GM23338 (cell line): ENCODE data around the gene MTFR1L.

Source experiments
- CREB1 ChIP-seq: fragments of 250-450 bp; sonication (Bioruptor Pico); IDR thresholded peaks from 2 replicates; pipeline ENCODE4 v1.5.0; 2020; ENCODE audit warnings: low read depth, mild to moderate bottlenecking, moderate library complexity
- CTCF ChIP-seq, 2 experiments: fragments of 200-600 bp in 1 of 2; sonication (generic) in 1 of 2; conservative IDR thresholded peaks; 2 replicates each; pipeline versions ENCODE4 v1.5.1 to v1.6.1; 2016 to 2017; ENCODE audit warnings: antibody characterized with exemption in 2 of 2, low read depth in 2 of 2, mild to moderate bottlenecking in 2 of 2, moderate library complexity in 1 of 2
- EZH2 ChIP-seq: fragments of 200-600 bp; sonication (generic); IDR thresholded peaks from one replicate; pipeline ENCODE4 v1.8.0; 2017; ENCODE audit warnings: antibody characterized with exemption, mild to moderate bottlenecking, low read depth; ENCODE audit not compliant: unreplicated experiment
- EZH2phosphoT487 ChIP-seq: fragments of 200-600 bp; sonication (generic); IDR thresholded peaks from one replicate; pipeline ENCODE4 v1.8.1; 2018; ENCODE audit warnings: antibody characterized with exemption; ENCODE audit not compliant: unreplicated experiment
- JUNB ChIP-seq: IDR thresholded peaks from one replicate; pipeline ENCODE4 v1.6.1; 2016; ENCODE audit warnings: antibody characterized with exemption; ENCODE audit not compliant: unreplicated experiment
- NANOG ChIP-seq: IDR thresholded peaks from 2 replicates; pipeline ENCODE4 v1.6.1; 2016; ENCODE audit warnings: antibody characterized with exemption, borderline replicate concordance
- POLR2AphosphoS5 ChIP-seq: IDR thresholded peaks from 2 replicates; pipeline ENCODE4 v1.6.1; 2016; ENCODE audit warnings: antibody characterized with exemption, low read depth
- REST ChIP-seq: IDR thresholded peaks from one replicate; pipeline ENCODE4 v1.6.1; 2018; ENCODE audit warnings: antibody characterized with exemption; ENCODE audit not compliant: unreplicated experiment
- STAT1 ChIP-seq: IDR thresholded peaks from one replicate; pipeline ENCODE4 v1.6.1; 2016; ENCODE audit warnings: antibody characterized with exemption; ENCODE audit not compliant: unreplicated experiment
- ZNF331 ChIP-seq: fragments of 250-450 bp; sonication (Bioruptor Pico); IDR thresholded peaks from 2 replicates; pipeline ENCODE4 v1.5.0; 2020; ENCODE audit warnings: low read depth, mild to moderate bottlenecking, moderate library complexity
- TF ChIP-seq, protein P1 (sequence below): IDR thresholded peaks from 2 replicates; pipeline ENCODE4 v1.6.1; 2016; ENCODE audit warnings: antibody characterized with exemption

DNA sequence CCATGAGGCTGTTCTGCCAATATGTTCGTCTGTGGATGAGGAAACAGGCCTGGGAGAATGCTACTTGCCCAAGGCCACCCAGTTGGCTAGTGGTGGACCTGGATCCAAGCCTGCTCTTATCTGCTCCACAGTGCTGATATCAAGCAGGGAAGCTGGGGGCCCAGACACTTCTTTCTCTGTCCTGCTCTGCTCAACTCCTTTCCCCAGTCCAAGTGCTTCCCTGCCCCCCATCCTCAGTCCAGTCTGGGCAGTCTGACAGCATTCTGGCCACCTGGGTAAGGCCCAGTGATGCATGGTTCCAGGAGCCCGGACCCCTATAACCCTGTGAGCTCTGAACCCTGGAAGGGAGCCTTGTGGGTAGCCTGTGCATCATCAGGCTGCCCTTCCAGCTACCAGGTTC, 59.9 kb downstream of the MTFR1L start:
- TF ChIP-seq CTCF (conservative IDR thresholded peaks at IDR 0.05; ENCODE audit: low read depth in 2 of 2) = no peak
- TF ChIP-seq EZH2phosphoT487 = no peak
- TF ChIP-seq POLR2AphosphoS5 = no peak
- TF ChIP-seq ZNF331 (CRISPR knock-in tag) = no peak
- TF ChIP-seq REST = no peak
- no peak for TF ChIP-seq JUNB
- TF ChIP-seq EZH2 = no peak
- no peak for TF ChIP-seq NANOG
- TF ChIP-seq, protein P1, sequence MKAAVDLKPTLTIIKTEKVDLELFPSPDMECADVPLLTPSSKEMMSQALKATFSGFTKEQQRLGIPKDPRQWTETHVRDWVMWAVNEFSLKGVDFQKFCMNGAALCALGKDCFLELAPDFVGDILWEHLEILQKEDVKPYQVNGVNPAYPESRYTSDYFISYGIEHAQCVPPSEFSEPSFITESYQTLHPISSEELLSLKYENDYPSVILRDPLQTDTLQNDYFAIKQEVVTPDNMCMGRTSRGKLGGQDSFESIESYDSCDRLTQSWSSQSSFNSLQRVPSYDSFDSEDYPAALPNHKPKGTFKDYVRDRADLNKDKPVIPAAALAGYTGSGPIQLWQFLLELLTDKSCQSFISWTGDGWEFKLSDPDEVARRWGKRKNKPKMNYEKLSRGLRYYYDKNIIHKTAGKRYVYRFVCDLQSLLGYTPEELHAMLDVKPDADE = no peak
- TF ChIP-seq STAT1 = no peak
- TF ChIP-seq CREB1 (CRISPR knock-in tag) = no peak
